ENCODE data around the gene KRTDAP. TPM values are rescaled to one million over a fixed set of nuclear protein-coding genes. Genes with fewer than 3 reads are reported as not detected.

Gene KRTDAP, protein sequence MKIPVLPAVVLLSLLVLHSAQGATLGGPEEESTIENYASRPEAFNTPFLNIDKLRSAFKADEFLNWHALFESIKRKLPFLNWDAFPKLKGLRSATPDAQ
- total RNA-seq (ENCODE audit: insufficient read depth, low replicate concordance), result 56.1 TPM

DNA sequence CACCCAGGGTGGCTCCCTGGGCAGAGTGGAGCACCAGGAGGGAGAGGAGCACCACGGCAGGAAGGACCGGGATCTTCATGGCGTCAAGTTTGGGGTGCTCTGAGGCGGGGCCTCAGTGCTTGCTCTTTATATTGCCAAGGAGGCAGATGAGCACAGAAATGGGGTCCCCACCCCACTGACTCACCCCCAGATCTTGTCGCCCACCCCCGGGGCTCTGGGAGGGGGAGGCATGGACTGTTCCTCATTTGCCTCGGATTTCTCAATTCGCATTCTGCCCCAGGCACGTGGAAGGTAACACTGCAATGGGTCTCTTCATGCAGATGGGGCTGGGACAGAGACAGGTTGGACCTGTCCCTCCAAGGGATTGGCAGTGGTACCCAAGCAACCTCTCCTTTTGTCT, at the start of gene KRTDAP:
TSS of gene KRTDAP (minus strand) at position 101 of the 400 bp plus-strand sequence. CDS start at position 79, 22 bp downstream.
- DNase-seq (ENCODE audit: low spot score), result no peak

DNA sequence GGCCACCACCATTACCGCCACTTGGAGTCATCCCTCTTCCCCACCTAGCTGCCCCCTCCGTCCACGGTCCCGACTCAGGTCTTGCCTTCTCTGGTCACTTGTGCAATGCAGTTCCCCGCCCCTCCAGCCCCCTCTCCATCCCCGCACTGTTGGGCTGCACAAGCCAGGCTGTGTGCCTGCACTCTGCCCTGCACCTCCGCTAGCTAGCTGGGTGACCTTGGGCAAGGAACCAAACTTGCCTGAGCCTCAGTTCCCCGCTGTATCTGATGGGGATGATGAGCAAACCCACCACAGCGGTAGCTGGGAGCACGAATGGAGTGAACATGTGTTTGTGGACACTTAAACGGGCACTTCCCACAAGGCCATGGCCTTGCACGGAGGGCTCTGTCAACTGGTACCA, 49.6 kb upstream of the KRTDAP start:
- no peak for DNase-seq (ENCODE audit: low spot score)

DNA sequence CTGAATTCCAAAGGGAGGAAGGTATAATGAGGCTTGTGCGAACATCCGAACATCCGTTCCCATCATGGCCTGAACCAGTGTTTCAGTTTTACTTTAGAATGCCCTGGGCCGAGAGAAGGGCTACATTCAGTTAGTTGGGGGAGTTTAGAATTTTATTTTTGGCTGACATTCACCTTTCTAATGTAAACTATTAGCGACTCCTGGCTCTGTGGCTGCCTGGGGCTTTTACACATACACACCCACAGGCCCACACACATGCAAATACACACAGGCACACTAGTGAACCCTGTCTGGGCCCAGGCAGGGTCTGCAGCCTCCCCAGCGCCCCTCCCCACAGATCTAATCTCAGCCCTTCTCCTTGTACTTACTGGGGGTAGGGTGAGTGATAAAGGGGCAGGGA, 49.0 kb upstream of the KRTDAP start:
- no peak for DNase-seq (ENCODE audit: low spot score)

DNA sequence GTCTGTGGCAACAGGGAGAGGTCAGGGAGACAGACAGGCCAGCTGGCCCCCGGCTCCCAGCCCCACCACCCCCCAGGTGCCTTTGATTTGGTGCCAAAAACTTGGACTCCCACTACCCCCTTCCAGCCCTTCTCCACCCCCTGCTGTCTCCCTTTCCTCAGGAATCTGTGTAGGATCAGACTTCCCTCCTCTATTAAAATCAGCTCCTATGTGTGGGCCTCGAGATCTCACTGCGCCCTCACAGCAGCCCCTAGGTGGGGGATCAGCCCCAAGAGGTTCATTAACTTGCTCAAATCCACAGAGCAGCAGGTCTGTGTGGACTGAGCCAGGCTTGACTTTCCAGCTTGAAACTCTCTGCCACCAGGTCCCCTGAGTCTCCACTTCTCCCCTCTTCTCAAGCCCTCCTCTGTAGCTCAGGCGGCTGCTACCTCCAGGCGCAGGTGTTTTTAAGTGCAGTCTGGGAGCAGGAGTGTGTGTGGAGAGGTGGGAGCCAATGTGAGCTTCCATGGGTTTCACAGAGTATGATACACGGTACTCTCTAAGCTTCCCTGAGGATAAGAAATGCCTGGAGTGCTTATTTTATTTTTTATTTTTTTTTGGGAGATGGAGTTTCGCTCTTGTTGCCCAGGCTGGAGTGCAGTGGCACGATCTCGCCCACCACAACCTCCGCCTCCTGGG, 44.7 kb upstream of the KRTDAP start:
- no peak for DNase-seq (ENCODE audit: low spot score)

DNA sequence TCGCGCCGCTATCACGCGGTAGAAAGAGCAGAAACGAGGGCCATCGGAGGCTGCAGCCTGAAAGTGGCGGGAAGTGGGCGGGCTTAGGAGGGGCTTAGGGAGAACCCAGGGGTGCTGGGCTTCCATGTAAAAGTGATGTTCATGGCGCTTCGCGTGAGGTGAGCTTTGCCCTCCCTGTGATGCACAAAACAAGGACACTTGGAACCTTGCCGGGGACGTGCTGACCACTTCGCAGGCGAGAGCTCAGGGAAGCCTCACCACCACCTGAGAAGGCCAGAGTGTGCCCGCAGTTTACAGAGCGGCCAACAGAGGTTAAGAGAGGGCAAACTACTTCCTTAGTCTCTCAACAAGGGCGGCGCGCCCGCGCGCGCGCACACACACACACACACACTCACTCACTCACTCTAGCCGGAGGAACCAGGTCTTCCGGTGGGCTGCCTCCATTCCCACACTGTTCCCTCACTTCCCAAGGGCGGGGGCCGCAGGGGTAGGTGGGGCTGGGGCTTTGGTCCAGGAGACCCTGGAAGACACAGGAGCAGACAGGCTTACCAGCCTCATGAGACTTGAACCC, 43.6 kb upstream of the KRTDAP start:
- peak; percentile 15 for DNase-seq (ENCODE audit: low spot score)

DNA sequence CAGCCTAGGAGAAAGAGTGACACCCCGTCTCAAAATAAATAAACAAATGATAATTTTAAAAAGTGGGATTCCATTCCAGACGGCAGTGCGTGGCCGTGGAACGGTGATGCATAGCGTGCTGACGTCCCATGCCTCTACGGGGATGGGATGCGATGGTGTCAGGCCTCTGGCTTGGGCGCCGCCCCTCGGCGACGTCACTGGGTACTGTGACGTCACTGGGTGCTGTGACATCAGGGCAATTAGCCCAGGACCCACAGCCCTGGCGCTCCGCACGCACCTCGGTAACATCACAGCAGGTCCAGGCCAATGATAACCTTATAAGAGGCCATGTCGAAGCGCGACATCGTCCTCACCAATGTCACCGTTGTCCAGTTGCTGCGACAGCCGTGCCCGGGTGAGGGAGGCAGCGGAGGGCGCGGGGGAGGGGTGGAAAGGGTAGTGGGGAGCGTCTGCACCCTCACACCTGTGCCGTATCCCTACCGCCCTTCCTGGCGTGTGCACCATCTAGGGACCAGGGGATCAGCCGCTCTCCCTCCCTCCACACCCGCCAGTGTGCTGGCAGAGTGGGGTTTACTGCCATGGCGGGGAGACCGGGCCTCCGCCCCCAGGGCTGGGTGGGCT, 43.0 kb upstream of the KRTDAP start, which contains the start of gene GAPDHS:
TSS of gene GAPDHS (plus strand) at position 256 of the 621 bp plus-strand sequence. CDS start at position 328, 72 bp downstream.
- no peak for DNase-seq (ENCODE audit: low spot score)

DNA sequence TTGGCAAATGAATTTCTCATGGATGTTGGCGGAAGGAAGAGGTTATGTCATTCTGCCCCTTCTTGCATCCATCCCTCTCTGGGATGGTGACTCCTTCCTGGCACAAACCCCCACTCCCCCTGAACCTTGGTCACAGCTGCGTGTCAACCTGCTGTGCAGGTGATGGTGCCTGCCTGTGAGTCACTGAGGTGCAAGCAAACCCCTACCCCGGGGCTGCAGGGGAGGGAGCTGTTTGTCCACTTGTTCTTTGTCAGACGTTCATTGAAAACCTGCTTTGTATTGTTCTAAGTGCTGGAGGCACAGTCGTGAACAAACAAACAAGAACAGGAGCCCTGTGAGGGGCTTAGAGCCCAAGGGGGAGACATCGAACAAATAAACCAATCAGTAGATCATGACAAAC, 41.0 kb upstream of the KRTDAP start:
- no peak for DNase-seq (ENCODE audit: low spot score)

DNA sequence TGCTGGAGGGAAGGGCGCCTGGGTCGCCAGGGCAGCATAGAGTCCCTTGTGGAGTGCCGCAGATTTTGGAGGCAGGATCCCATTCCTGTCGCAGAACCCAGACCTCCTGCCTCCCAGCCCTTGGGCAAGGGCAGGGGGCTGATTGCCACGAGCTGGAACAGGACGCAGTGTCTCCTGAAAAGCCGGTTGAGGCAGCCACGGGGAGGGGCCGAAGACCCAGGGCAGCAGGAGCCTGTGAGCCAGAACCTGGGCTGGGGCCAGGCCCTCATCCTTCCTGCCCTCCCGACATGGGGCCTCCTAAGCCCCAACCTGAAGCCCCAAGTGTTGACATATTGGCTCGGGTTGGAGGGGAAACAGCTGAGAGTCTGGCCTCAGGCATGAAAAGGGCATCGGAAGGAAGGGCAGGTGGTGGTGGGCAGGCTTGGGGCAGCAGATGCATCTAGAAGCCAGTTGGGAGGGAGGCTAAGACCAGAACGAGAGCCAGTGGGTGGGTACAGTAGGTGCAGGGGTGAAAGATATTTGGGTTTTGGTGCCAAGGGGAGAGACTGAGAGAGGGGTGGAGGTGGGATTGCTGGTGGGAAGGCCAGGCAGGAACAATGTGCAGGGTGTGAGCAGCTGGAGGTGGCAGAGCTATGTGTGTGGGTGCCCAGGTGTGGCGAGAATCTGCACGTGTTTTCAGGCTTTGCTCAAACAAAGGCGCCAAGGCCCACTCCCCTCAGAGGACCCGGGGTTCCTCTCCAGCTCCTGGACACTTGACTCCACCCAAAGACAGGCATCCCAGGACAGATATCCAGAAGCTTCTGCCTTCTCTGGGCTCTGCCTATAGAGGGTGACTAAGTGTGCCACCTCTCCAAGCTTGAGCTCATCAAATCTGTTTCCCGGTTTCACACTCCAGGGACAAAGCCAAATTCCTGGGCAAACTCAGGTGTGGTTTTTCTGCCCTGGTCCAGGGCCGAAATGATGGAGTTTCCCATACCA, 39.3 kb upstream of the KRTDAP start:
- no peak for DNase-seq (ENCODE audit: low spot score)

DNA sequence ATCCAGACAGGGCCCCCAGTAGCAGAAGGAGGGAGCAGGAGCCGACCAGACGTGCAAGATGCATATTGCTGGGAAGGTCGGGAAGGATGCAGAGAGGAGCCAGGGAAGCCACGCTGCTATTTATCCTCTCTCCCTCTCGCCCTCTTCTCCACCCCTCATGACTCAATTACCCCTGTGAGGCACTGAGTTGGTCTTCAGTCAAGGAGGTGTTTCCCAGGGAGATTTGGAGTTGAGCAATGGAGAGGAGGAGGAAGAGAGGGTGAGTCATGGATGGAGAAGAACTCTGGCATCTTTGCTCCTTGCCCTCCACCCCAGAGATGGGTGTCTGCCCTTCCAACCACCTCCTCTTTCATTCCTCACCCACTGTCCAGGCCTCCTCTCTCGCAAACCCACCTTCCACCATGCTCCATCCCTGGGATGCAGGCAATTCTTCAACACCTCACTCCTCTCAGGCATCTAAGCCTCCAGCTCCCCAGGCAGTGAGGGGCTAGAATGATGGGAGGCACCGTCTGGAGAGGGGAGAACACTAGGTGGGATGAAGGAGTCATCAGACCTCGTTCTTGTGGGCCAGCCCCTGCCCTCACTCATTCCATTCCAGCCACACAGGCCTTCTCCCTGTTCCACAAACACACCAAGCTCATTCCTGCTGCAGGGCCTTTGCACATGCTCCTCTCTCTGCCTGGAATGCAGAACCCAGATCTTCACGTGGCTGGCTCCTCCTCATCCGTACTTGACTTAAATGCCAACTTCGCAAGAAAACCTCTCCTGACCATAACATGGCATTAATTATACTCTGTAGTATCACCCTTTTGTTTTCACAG, 38.2 kb upstream of the KRTDAP start, which contains the start of gene SBSN:
TSS of gene SBSN (minus strand) at position 94 of the 821 bp plus-strand sequence. CDS start at position 64, 30 bp downstream.
- DNase-seq (ENCODE audit: low spot score), result no peak

DNA sequence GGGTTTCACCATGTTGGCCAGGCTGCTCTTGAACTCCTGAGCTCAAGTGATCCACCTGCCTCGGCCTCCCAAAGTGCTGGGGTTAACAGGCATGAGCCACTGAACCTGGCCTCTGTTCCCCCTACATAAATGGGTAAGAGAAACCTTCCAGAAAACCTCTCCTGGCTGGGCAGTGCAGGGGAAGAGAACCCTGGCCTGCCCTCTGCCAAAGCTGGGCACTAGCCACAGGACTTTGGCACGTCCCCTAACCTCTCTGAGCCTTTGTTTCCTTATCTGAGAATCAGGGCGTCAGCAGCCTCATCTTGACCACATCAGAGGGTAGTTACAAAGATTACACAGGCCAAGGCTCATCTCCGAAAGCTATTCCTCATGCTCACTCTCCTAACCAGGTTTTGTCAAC, 35.6 kb upstream of the KRTDAP start:
- DNase-seq (ENCODE audit: low spot score), result no peak

DNA sequence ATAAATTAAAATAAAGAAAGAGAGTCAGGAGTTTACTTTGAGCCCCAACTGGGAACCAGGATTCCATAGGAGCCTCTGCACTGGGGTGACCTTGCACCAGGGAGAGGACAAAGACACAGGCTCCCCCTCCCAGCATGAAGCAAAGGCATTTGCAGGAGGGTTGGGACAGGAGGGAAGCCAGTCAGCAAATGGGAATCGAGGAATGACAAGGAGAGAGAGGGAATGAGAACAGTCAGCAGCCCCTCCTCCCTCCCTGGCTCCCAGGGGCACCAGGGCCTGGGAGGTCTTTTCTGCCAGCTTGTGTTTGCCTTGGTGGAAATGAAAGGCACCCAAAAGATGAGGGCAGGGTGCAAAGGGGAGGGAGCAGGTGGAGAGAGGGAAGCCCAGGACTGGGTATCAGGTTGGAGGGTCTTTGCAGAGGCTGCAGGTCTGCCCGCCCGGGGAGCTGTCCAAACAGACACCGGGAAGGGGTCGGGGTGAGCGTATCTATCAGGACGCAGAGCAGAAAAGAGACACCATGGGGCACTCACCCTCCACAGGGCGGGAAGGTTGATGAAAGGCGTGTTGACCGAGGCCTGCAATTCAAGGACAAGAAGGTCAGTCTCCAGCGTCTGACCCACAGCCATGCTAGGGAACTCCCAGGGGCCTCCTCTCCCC, 34.0 kb upstream of the KRTDAP start:
- no peak for DNase-seq (ENCODE audit: low spot score)

DNA sequence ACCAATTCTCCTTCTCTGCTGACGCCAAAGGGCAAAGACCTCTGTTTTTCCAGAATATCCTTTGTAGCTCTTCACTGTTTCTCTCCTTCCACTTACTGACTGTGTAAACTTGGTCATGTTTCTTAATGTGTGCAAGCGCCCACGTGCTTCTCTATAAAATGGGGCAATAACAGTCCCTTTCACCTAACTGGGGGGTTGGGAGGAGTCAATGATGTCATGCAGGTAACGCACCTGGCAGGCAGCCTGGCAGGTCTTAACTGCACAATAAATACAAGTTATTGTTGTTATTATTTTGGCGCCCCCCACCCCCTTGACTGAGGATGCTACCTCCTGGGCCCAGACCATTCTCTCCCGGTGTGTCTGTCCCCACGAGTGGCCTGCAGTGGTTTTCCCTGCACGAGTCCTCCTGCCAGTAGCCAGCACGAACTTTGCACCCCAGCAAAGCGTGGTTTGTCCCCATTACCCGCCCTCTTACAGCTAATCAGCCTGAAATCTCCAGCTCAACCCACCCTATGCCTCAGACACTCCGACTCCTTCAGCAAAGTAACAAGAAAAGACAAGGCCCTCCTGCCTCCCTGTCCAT, 32.6 kb upstream of the KRTDAP start:
- no peak for DNase-seq (ENCODE audit: low spot score)

DNA sequence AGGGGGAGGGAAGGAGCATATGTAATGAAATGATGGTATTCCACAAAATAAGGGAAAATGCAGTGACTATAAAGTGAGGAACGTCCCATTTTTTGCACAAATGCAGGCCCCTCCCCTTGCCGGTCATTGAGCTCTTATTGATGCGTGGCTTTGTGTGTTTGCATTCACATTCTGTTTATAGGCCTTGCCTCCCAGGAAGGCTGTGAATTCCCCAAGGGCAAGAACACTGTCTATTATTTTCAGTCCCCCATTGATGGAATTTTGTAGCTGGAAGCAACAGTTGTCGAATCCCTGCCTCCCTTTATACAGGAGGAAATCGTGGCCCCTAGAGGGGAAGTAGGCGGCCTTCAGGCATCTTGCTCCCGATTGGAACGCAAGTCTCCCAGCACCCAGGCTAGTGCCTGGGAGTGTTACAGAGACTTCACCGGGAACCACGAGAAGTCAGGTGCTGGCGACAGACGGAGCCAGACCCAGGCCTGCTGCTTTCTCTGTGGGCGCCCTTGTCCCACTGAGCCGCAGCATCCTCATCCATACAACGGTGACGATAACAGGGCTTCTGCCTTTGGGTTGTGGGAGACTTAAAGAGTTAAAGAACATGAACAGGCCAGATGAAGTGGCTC, 31.0 kb upstream of the KRTDAP start:
- DNase-seq (ENCODE audit: low spot score), result no peak

DNA sequence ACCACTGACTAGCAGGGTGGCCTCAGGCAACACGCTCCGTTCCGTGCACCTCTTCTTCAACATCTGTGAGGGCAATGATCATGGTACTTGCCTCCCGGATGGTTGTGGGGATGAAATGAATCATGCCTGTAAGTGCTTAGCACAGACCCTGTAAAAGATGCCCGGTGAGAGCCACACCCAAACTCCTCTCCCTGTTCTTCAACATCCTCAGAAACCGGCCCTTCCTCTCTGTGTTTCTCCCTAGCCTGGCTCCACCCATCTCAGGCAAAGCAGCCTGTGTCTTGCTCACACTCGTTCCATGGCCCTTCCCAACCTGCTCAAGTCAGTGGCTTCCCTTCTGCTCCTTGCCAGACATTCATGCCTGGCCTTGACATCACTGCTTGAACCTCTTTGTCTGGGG, 29.0 kb upstream of the KRTDAP start:
- DNase-seq (ENCODE audit: low spot score), result peak; percentile 30

DNA sequence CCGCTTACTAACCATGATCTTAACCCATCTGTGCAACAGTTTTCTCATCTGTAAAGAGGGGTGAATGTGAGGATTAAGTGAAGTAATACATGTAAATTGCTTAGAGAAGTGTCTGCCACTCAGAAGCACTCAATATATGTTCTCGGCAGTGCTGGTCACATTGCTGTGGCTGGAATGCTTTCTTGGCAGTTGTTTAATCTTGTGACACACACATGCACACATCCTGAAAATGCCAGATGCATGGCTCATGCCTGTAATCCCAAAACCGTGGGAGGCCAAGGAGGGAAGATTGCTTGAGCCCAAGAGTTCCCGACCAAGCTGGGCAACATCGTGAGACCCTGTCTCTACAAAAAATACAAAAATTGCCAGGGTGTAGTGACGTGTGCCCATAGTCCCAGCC, 28.0 kb upstream of the KRTDAP start:
- DNase-seq (ENCODE audit: low spot score), result peak; percentile 59

DNA sequence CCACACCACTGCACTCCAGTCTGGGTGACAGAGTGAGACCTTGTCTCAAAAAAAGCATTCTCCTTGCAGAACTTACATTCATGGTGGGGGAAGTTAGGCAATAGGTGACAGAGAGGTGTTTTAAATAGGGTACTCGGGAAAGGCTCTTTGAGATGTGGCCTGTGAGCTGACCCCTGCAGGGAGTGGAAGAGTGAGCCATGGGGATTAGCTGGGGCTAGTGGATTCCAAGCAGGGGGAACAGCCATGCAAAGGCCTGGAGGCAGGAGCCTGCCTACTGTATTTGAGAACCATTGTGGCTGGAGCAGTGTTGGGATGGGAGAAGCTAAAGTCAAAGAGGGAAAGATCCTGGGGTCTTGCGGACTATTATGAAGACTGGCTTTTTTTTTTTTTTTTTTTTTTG, 27.1 kb upstream of the KRTDAP start:
- DNase-seq (ENCODE audit: low spot score), result no peak

DNA sequence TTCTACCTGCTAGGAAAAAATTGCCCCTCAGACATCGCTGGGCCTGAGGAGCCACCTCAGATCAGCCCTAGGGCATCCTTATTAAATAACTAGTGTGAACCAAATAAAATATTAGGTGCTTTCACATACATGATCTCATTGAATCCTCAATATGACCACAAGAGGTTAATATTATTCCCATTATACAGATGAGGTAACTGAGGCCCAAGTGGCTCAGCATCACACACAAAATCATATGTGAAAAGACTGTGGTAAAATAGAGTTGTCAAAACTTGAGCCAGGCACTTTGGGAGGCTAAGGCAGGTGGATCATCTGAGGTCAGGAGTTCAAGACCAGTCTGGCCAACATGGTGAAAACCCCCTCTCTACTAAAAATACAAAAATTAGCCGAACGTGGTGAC, 26.0 kb upstream of the KRTDAP start:
- no peak for DNase-seq (ENCODE audit: low spot score)

DNA sequence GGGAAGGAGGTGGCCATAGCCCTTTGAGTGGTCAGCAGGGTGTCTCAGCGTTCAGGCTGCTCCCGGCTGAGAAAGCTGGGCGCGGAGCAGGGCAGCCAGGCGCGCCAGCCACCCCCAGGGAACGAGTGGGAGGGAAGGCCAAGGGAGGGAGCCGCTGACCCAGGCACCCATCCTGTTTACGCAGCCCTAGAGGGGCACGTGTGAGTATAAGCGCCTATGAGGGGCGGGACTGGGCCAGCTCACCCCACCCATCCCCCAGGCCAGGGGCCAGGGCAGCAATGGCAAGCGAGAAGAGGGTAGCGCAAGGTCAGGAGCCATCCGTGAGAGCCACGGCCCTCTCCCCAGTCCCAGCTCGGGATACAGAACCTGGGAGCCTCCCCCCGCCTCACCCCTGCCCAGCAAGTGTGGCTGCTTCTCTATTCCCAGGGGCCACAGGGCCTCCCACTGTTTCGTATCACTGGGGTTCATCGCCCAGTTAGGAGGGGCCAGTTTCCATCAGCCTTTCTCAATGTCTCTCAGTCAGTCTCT, 24.1 kb upstream of the KRTDAP start:
- no peak for DNase-seq (ENCODE audit: low spot score)

Measured in umbilical cord (tissue), 2 donors.